ENCODE results near the gene SLC8A2. TPM values are rescaled to one million over a fixed set of nuclear protein-coding genes. Genes with fewer than 3 reads are reported as not detected.

Gene SLC8A2
- total and polyA plus RNA-seq, 2 of the 4 experiments (the other 2 are of a cell fraction) = 0.05 TPM; not detected in 1

DNA sequence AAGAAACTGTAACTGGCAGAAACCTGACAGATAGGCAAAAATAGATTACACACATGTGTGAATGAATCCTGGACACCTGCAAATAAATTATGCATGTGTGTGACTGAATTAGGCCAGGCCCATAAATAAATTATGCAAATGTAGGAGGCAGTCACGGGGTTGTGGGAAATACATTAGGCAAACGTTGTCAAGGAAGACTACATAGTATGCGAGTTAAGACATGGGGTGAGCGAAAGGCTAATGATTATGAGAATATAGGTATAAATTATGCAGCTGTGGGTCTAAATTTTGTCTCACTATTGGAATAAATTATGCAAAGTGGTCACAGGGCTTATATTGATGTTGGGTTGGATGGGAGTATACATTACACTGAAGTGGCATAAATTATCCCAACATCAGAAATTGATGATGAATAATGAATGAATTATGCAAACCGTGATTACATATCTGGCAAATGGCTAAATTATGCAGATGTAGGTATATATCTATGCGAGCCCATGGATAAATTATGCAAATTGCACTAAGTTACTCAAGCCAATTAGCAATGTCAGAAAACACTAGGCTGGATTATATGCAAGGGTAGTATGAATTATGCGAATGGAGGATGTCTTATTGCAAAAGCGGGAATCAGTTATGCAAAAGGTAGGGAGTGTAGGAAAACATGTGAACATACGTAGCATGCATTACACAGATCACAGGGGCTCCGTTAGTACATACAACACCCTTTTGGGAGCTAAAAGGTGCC, 6.8 kb downstream of the SLC8A2 start:
- Histone ChIP-seq H2AFZ (replicated peaks; ENCODE audit: low read length, poor library complexity) (no peak overlapping the region), H4K8ac (ENCODE audit: low read depth in 2 of 2, low read length in 2 of 2) (no peak overlapping the region), H3K18ac (ENCODE audit: low read depth, low read length) (no peak overlapping the region), H3K4ac (ENCODE audit: low read depth, low read length) (no peak overlapping the region), H3K36me3 (ENCODE audit: control insufficient read depth, insufficient read depth, low read length) (no peaks in the 10 kb centered on the region), H3K56ac (ENCODE audit: extremely low read depth, insufficient read depth, low read length) (no peak overlapping the region), H3K4me2 (ENCODE audit: low read depth, low read length) (no peak overlapping the region), H3K9me3 (ENCODE audit: control insufficient read depth, insufficient read depth, low read length) (peaks cover 5% of the 10 kb centered on the region; the same call in 1 of the 2 replicates), H3K27me3 (ENCODE audit: control insufficient read depth, insufficient read depth, low read length) (peaks cover 53% of the 10 kb centered on the region), H3K79me1 (ENCODE audit: low read depth in 1 of 2, low read length in 2 of 2) (no peaks in the 10 kb centered on the region), H4K5ac (ENCODE audit: low read depth, low read length) (no peak overlapping the region), H3K4me3 (ENCODE audit: insufficient read depth, low read depth, low read length) (no peak overlapping the region), H2BK15ac (ENCODE audit: low read depth, low read length) (no peak overlapping the region), H3K4me1 (ENCODE audit: control insufficient read depth, insufficient read depth, low read length) (no peaks in the 10 kb centered on the region), H3K27ac (ENCODE audit: insufficient read depth, low read length) (no peak overlapping the region), H3K9me1 (ENCODE audit: insufficient read depth, low read length) (no peaks in the 10 kb centered on the region), H3K14ac (replicated peaks; ENCODE audit: low read depth, low read length) (no peak overlapping the region), H4K91ac (ENCODE audit: insufficient read depth, low read depth, low read length) (no peak overlapping the region), H2AK5ac (ENCODE audit: low read depth, low read length) (no peak overlapping the region), H2BK120ac (ENCODE audit: low read depth, low read length) (no peak overlapping the region), H2BK20ac (ENCODE audit: low read depth, low read length) (no peak overlapping the region), H4K20me1 (ENCODE audit: insufficient read depth, low read length) (no peaks in the 10 kb centered on the region), H2BK5ac (ENCODE audit: low read depth, low read length, poor library complexity, severe bottlenecking) (no peak overlapping the region), H2AK9ac (replicated peaks; ENCODE audit: low read depth, low read length, poor library complexity) (no peak overlapping the region), H3K23ac (ENCODE audit: low read depth, low read length) (no peak overlapping the region), H3K9ac (ENCODE audit: low read depth, low read length) (no peak overlapping the region)
- dilution Hi-C loops (cut with HindIII; ENCODE audit: low sequenced_read_pairs, unreplicated experiment) = no loop called here
- ATAC-seq (ENCODE audit: low read depth) = no peak
- CTCF ChIA-PET = no interaction called here
- BruUV-seq (replicated peaks) = no TSS peak
- intact Hi-C loops (cut with micrococcal nuclease) = no loop called here
- no peak for DNase-seq
- POLR2A ChIA-PET (ENCODE audit: unreplicated experiment) = no interaction called here
- in situ Hi-C loops (cut with MboI; ENCODE audit: low sequenced_read_pairs) = no loop called here
- no peak for TF ChIP-seq MXI1 (IDR thresholded peaks at IDR 0.05; ENCODE audit: borderline replicate concordance, low read depth, low read length)
- no peak for TF ChIP-seq NFE2L2 (IDR thresholded peaks at IDR 0.05; ENCODE audit: low read depth, low read length)
- TF ChIP-seq MAZ (IDR thresholded peaks at IDR 0.05; ENCODE audit: borderline replicate concordance, low read depth, low read length) = no peak
- no peak for TF ChIP-seq ELK1 (IDR thresholded peaks at IDR 0.05; ENCODE audit: borderline replicate concordance, low read depth, low read length)
- no peak for TF ChIP-seq FOS (IDR thresholded peaks at IDR 0.05; ENCODE audit: low read depth, low read length)
- TF ChIP-seq CHD1 (IDR thresholded peaks at IDR 0.05; ENCODE audit: low read depth, low read length) = no peak
- no peak for TF ChIP-seq SMC3 (IDR thresholded peaks at IDR 0.05; ENCODE audit: low read depth, low read length)
- TF ChIP-seq, protein P1, sequence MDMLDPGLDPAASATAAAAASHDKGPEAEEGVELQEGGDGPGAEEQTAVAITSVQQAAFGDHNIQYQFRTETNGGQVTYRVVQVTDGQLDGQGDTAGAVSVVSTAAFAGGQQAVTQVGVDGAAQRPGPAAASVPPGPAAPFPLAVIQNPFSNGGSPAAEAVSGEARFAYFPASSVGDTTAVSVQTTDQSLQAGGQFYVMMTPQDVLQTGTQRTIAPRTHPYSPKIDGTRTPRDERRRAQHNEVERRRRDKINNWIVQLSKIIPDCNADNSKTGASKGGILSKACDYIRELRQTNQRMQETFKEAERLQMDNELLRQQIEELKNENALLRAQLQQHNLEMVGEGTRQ (IDR thresholded peaks at IDR 0.05; ENCODE audit: low read depth, low read length) = no peak
- no peak for TF ChIP-seq POLR2A (IDR thresholded peaks at IDR 0.05; ENCODE audit: low read depth, low read length)
- TF ChIP-seq BHLHE40 (IDR thresholded peaks at IDR 0.05; ENCODE audit: low read depth, low read length) = no peak
- TF ChIP-seq CTCF (conservative IDR thresholded peaks at IDR 0.05; ENCODE audit: low read depth, low read length) = no peak
- no peak for TF ChIP-seq CEBPB (IDR thresholded peaks at IDR 0.05; ENCODE audit: low read depth, low read length)
- no peak for TF ChIP-seq RAD21 (IDR thresholded peaks at IDR 0.05; ENCODE audit: low read length)
- TF ChIP-seq RFX5 (IDR thresholded peaks at IDR 0.05; ENCODE audit: low read depth, low read length) = no peak
- no peak for TF ChIP-seq MAFK (IDR thresholded peaks at IDR 0.05; ENCODE audit: low read depth, low read length)
- TF ChIP-seq RCOR1 (IDR thresholded peaks at IDR 0.05; ENCODE audit: insufficient replicate concordance, low read length) = no peak
- WGBS, 2 experiments (ENCODE audit: extremely low coverage in 2 of 2, insufficient read length in 1 of 2) = 51% methylated on average over 4 of the region's 10 CpGs; no CpG with 5 or more reads in 1 of the 2 experiments

Measured in IMR-90 (cell line).